Activated T-cell treated with anti-CD3 and anti-CD28 coated beads for 4 hours (primary cell): ENCODE data around the gene AMER3.
"Not testable (repeated sequence)": the region's sequence is repeated elsewhere in the genome, so short reads cannot be mapped to it uniquely, and the experiment has no call there.

ENCODE experiments used
- DNase-seq: peaks from one replicate; pipeline ENCODE4 v3.0.0-alpha.2; 2020

AMER3 gene

DNA sequence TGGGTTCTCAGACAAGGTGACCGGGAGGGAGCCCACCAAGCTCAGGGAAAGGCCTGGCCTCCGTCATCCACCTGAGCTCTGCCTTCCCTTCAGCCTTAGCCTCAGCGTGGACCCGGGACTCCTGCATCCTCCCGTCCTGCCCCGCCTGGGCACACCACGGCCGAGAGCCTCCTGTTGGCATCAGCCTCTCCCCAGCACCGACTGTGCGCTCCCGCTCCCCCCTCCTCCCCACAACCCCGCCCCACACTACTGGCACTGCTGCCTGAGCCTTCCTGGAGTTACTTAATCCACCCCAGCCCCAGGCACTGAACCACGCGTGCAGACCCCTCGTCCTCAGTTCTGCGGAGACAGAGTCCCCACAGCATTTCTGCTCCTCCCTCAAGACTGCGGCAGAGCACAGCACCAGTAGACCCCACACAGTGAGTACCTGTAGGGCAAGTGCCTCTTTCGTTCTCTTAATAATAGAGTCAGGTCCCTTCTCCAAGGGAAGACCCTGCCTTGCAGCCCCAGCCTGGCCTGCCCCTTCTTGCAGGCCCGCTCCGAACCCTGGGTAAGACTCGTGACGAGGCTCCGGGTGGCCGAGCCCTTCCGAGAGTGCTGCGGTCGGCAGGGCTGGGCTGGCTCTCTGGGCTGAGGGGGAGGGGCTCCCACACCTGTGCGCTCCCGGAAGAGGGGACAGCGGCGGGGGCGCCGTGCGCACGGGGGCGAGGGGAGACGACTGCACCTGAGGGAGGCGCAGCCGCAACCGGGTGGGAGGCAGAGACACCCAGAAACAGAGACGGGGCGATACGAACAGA lies at the start of gene AMER3:
Gene AMER3, plus strand, starts transcription at position 285 of the 797 bp plus-strand sequence. CDS start 6,533 bp downstream, outside the sequence.
- no peak for DNase-seq

- DNase-seq, result not testable (repeated sequence)
Measured at GRCh38 chr2:130714795-130715194, 40.5 kb upstream of the AMER3 start.

DNA sequence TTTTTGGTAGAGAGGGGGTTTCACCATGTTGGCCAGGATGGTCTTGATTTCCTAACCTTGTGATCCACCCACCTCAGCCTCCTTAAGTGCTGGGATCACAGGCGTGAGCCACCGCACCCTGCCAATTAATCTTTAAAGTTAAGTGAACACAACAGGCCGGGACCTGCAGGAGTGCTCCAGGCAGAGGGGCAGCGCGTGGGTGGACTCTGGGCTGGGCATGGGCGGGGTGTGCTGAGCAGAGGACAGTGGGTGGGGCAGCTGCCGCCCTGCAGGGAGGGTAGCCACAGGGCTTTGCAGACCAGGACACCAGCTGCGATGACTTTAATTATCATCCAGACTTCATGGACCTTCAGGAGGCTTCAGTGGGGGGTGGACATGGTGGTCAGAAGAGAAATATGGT lies 35.3 kb upstream of the AMER3 start:
- no peak for DNase-seq

DNA sequence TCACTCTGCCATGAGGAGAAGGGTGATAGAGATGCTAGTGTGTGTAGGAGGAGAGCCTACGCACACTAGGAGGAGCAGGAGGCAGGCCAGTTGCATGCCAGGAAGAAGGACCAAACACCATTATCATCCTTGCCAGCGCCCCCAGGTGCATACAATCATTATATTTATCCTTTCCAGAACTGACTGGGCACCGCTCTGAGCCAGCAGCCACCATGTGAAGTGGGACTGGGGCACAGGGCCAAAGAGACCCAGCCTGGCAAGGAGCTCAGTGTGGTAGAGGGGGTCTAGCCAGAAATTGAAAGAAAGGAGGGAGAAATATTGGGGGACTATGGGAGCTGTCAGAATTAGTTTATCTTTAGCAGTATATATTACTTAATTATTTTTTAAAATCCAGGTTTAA lies 34.8 kb upstream of the AMER3 start:
- DNase-seq, result no peak

GRCh38 chr2:130724455-130724854 lies 30.9 kb upstream of the AMER3 start:
- no peak for DNase-seq

GRCh38 chr2:130726614-130727180 lies 28.6 kb upstream of the AMER3 start:
- no peak for DNase-seq

DNA sequence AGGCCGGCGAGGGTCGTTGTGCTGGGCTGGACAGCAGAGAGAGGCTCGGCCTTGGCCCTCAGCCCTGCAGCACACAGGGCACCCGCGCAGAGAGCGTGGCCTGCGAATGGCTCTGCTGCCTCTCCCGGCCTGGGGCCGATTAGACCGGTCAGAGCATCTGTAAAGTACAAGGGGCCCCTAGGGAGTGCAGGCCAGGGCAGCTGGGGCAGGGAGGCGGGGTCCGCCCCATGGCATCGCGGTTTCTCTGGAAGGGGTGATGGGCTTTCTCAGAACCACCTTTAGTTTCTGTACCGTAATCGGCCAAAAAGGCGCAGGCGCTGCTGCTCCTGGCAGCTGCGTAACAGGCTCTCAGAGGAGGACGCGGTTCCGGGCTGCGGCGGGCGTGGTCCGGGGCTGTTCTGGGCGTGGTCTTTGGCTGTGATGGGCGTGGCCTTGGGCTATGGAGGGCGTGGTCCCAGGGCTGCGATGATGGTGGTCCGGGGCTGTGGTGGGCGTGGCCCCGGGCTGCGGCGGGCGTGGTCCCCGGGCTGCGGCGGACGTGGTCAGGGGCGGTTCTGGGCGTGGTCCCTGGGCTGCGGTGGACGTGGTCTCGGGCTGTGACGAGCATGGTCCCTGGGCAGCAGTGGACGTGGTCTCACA lies 27.9 kb upstream of the AMER3 start:
- peak; percentile 81 for DNase-seq

GRCh38 chr2:130728007-130728454 lies 27.3 kb upstream of the AMER3 start:
- DNase-seq, result peak; percentile 15

DNA sequence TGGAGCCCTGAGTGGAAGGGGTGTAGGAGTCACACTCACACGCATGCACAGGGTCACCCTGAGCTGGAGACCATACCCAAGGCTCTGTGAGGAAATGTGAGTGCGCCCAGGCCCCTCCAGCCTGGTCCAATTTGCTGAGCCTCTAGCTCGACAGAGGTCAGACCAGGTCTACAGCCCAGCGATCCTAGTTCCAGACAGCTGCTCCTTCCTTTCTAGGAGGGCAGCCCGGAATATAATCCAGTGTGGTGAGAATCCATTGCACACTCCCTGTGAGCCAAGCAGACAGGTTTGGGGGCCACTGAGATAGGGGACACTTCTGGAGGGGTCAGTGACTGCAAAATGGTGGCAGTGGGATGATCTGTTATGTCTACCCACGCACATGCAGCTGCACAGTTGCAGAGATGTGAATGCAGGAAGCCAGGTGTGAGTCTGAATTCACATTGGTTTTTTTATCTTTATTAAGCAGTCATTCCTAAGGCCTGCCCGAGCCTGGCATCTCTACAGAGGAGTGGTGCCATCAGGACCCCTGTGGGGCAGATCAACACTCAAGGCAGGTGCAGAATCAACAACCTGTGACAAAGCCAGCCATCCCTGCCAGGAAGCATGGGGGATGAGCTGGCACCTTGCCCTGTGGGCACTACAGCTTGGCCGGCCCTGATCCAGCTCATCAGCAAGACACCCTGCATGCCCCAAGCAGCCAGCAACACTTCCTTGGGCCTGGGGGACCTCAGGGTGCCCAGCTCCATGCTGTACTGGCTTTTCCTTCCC lies 26.6 kb upstream of the AMER3 start, which contains the start of gene GPR148:
Gene GPR148, plus strand, starts transcription at position 522 of the 768 bp plus-strand sequence. Its CDS starts 82 bp downstream, at position 604.
- no peak for DNase-seq

DNA sequence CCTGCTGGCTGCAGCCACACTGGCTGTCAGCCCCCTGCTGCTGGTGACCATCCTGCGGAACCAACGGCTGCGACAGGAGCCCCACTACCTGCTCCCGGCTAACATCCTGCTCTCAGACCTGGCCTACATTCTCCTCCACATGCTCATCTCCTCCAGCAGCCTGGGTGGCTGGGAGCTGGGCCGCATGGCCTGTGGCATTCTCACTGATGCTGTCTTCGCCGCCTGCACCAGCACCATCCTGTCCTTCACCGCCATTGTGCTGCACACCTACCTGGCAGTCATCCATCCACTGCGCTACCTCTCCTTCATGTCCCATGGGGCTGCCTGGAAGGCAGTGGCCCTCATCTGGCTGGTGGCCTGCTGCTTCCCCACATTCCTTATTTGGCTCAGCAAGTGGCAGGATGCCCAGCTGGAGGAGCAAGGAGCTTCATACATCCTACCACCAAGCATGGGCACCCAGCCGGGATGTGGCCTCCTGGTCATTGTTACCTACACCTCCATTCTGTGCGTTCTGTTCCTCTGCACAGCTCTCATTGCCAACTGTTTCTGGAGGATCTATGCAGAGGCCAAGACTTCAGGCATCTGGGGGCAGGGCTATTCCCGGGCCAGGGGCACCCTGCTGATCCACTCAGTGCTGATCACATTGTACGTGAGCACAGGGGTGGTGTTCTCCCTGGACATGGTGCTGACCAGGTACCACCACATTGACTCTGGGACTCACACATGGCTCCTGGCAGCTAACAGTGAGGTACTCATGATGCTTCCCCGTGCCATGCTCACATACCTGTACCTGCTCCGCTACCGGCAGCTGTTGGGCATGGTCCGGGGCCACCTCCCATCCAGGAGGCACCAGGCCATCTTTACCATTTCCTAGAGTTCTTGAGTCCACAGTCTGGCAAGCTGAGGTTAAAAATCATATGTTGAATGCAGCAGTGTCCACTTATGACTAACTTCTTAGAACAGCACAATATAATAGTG lies 25.7 kb upstream of the AMER3 start:
- DNase-seq, result no peak

DNA sequence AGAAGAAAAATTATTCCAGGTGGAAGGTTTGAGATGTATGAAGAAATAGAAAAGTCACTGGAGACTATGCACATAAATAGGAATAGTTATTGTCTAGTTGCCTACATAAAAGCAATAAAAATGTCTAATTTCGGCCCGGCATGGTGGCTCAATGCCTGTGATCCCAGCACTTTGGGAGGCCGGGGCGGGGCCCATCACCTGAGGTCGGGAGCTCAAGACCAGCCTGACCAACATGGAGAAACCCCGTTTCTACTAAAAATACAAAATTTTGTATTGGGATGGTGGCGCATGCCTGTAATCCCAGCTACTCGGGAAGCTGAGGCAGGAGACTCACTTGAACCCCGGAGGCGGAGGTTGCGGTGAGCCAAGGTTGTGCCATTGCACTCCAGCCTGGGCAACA lies 23.1 kb upstream of the AMER3 start:
- not testable (repeated sequence) for DNase-seq

- no peak for DNase-seq
Measured at GRCh38 chr2:130735200-130735599, 20.1 kb upstream of the AMER3 start.

GRCh38 chr2:130736487-130736886 lies 18.9 kb upstream of the AMER3 start:
- no peak for DNase-seq

GRCh38 chr2:130737592-130737991 lies 17.7 kb upstream of the AMER3 start:
- DNase-seq, result no peak

DNA sequence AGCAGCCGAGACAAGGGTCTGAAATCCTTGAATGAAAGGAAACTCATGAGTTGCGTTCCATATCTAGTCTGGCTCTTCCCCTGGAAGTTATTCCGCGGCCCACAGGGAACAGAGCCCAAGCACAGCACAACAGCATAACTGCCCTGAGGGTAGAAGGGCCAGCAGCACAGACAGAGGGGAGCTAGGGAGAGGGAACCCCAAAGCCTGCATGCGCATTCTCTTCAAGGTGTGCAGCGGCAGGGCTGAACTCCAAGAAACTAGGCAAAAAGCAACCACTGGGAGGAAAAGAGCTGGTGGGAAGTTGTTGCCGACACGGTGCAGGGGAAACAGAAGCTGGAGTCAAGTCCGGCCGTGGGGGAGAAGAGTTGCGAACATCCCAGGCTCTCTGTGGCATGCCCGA lies 14.7 kb upstream of the AMER3 start:
- no peak for DNase-seq

DNA sequence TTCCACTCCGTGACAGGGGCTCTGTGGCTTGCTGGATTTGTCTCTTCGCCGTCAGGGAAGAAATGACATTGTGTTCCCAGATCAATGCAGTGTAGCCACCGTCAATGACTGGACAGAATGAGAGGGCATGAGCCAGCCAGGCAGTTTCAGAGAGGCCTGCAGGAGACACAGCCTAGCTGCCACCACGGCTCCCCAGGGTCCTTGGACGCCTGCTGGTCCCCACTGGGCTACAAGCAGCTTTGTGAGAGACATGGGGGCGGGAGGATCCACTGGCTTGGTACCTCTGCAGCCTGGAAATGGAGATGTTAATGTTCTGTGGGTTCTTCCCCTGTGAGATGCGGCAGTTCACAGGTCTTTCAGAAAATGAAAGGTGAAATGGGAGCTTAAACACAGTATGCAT lies 12.1 kb upstream of the AMER3 start:
- DNase-seq, result no peak

DNA sequence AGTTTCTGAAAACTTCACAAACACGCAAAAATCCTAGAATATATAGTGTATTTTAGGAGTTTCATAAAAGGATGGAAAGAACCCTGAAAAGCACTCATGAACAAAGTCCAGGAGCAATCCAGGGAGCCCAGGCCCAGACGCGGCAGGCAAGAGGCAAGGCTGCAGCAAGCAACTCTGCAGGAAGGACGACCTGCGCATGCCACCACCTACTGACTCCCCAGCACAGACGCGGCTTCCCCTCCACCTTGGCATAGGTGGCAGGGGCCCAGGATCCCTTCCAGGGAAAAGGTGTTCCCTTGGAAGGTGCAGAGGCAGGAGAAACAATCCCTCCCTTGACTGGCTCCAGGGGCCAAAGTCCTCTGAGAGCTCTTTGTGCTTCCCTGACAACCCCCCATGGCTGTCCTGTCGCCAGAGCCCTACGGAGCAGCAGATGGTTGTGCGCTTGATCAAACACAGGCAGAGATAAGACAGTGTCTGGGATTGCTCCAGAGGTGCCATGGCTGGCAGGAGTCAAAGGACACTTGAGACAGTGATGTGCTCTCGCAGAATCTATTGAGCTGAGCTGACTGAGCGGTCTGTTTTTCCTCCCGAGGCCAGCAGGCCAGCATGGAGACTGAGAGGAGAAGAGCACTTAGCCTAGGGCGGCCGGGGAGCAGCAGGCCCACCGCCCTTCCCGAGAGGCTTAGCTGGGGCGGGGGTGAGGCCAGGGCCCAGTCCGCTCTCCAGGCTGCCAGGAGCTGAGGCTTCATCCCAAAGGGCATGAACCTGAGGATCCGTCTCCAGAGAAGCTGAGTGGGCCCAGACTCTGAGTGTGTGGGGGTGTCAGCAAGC lies 10.8 kb upstream of the AMER3 start:
- DNase-seq, result no peak

DNA sequence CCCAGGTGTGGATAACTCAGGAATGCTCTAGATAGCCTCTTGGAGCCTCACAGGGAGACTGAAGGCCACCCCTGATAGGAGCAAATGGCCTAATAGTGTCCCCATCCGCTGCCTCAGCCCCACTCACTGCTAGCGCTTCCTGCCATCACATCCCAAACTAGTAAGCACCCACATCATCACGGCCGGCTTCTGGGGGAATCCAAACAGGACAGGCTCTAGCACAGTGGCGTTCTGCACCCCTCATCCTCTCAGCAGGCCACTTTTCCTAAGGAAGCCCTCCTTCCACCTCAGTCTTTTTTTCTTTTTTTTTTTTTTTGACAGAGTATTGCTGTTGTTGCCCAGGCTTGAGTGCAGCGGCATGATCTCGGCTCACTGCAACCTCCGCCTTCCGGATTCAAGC lies 6.3 kb upstream of the AMER3 start:
- DNase-seq, result no peak

DNA sequence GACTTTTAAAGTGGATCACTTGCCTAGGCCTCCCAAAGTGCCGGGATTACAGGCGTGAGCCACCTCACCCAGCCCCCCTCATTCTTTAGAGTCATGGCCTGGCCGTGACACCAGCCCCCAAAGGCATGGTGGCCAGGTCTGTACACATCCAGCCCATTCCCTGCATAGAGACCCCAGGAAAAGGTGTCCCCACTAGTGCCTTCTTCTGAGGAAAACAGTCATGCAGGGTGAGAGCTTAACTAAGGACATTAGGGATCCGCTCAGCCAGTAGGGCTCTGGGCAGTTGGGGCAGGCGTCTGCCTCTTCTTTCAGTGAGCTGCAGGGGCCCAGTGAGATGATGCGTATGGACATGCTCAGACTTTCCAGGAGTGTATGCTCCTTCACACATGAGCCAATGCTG lies 5.7 kb upstream of the AMER3 start:
- no peak for DNase-seq

DNA sequence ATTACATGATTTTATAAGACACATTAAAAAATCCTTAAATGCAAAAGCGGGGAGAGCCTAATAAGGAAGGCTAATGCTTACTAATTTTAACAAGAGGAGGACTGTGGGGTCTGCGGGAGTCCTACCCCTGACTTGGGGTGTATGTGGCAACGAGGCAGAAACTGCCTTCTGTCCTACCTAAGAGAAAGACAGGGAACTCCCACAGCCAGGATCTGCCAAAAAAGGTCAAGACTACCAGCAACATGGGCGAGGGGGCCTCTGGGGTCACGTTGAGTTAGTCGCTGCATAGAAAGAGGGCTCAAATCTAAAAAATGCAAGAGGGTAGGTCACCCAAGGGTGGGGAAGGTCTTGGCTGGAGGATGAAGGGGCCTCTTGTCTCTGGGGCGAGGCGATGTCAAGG lies 529 bp upstream of the AMER3 start:
- no peak for DNase-seq
